GM12878 (cell line): ENCODE measurements around the gene STYXL1. TPM values are rescaled to one million over a fixed set of nuclear protein-coding genes. Genes with fewer than 3 reads are reported as not detected.
A peak's percentile ranks its signal among the peaks of the same experiment; 100 is the strongest.

Experiments used
- ATAC-seq: fragments of 200-7000 bp; cut with Tn5 transposase; 3 replicates; pipeline ENCODE4 v1.9.1; 2020; ENCODE audit warnings: mild to moderate bottlenecking, moderate library complexity
- BruUV-seq: library from RNA; stranded (reverse); fragments of 400-500 nt; replicated peaks from 2 replicates; lab custom pipeline; 2021; lab: Mats Ljungman, UMichigan
- CTCF ChIA-PET: fragments of 300-600 bp; sonication (Branson Sonifier 250); formaldehyde crosslinking; extraction: SDS; loops from one replicate; lab custom pipeline; 2021; ENCODE audit warnings: inconsistent platforms; lab: Yijun Ruan, JAX
- POLR2A ChIA-PET: fragments of 350-600 bp; formaldehyde crosslinking; extraction: SDS; loops from one replicate; lab custom pipeline; 2021; ENCODE audit warnings: inconsistent platforms; lab: Charles Lee
- RAD21 ChIA-PET: fragments of 300-600 bp; sonication (Branson Sonifier 250); formaldehyde crosslinking; loops from one replicate; lab custom pipeline; 2023; ENCODE audit warnings: antibody characterized with exemption; ENCODE audit not compliant: unreplicated experiment; lab: Charles Lee
- SMC1A ChIA-PET: fragments of 300-600 bp; sonication (Branson Sonifier 250); formaldehyde crosslinking; loops from one replicate; lab custom pipeline; 2023; ENCODE audit not compliant: unreplicated experiment, uncharacterized antibody; lab: Charles Lee
- DNase-seq: peaks from one replicate; pipeline ENCODE4 v3.0.0-alpha.2; 2011; ENCODE audit warnings: low read depth, low spot score
- FAIRE-seq: peaks from 3 replicates; lab custom pipeline; 2011; peaks lifted over from hg19 to GRCh38; lab: Jason Lieb, UNC
- H2AFZ ChIP-seq: 2 replicates; pipeline ENCODE4 v1.6.0; 2011; ENCODE audit warnings: low read depth, low read length, control low read depth; ENCODE audit not compliant: control insufficient read depth
- H3K27ac ChIP-seq: 2 replicates; pipeline ENCODE4 v1.5.1; 2011; ENCODE audit warnings: control low read depth; ENCODE audit not compliant: control insufficient read depth, insufficient read depth
- H3K27me3 ChIP-seq, 2 experiments: replicated peaks in 1 of 2; 2 replicates each; pipeline versions ENCODE4 v1.6.0 to v1.6.1; 2011; ENCODE audit warnings: low read length in 1 of 2; ENCODE audit not compliant: control insufficient read depth in 2 of 2, insufficient read depth in 2 of 2
- H3K36me3 ChIP-seq, 2 experiments: 2 replicates each; pipeline ENCODE4 v1.5.1; 2011; ENCODE audit warnings: low read length in 1 of 2; ENCODE audit not compliant: control insufficient read depth in 2 of 2, insufficient read depth in 2 of 2
- H3K4me1 ChIP-seq: 2 replicates; pipeline ENCODE4 v1.6.1; 2011; ENCODE audit warnings: mild to moderate bottlenecking, low read length, moderate library complexity, mixed read lengths; ENCODE audit not compliant: control insufficient read depth, insufficient read depth
- H3K4me2 ChIP-seq: 2 replicates; pipeline ENCODE4 v1.6.0; 2011; ENCODE audit warnings: control low read depth; ENCODE audit not compliant: control insufficient read depth, insufficient read depth
- H3K4me3 ChIP-seq: fragments of 200-600 bp; sonication (generic); 2 replicates; pipeline ENCODE4 v1.5.1; 2016
- H3K79me2 ChIP-seq: 2 replicates; pipeline ENCODE4 v1.6.0; 2011; ENCODE audit warnings: low read length; ENCODE audit not compliant: control insufficient read depth, insufficient read depth
- H3K9ac ChIP-seq: 2 replicates; pipeline ENCODE4 v1.8.0; 2011; ENCODE audit warnings: low read length, control low read depth, mixed read lengths; ENCODE audit not compliant: control insufficient read depth, insufficient read depth
- H3K9me3 ChIP-seq: replicated peaks from 3 replicates; pipeline ENCODE4 v1.5.1; 2011; ENCODE audit warnings: mild to moderate bottlenecking, low read length; ENCODE audit not compliant: control insufficient read depth, insufficient read depth
- H4K20me1 ChIP-seq: 2 replicates; pipeline ENCODE4 v1.6.0; 2011; ENCODE audit not compliant: control insufficient read depth, insufficient read depth
- ASH2L ChIP-seq: fragments of 300-600, 200-600 bp; sonication (generic); IDR thresholded peaks from 2 replicates; pipeline ENCODE4 v1.6.1; 2017; ENCODE audit warnings: low read depth, mild to moderate bottlenecking, borderline replicate concordance
- EGR1 ChIP-seq, 2 experiments: IDR thresholded peaks; 1 replicate in 1 of 2; 2 replicates in 1 of 2; pipeline ENCODE4 v1.6.1; 2011 to 2012; ENCODE audit warnings: low read depth in 2 of 2, low read length in 2 of 2, borderline replicate concordance in 1 of 2, mild to moderate bottlenecking in 1 of 2, moderate library complexity in 1 of 2
- ESRRA ChIP-seq: IDR thresholded peaks from 2 replicates; pipeline ENCODE4 v1.6.1; 2012; ENCODE audit warnings: mild to moderate bottlenecking, low read length, improper control_type of control experiment
- JUNB ChIP-seq: IDR thresholded peaks from 2 replicates; pipeline ENCODE4 v1.6.1; 2016; ENCODE audit warnings: antibody characterized with exemption, mild to moderate bottlenecking
- MAX ChIP-seq: IDR thresholded peaks from 2 replicates; pipeline ENCODE4 v1.6.1; 2012; ENCODE audit warnings: low read depth, low read length, improper control_type of control experiment
- MTA2 ChIP-seq: fragments of 450-650 bp; IDR thresholded peaks from 2 replicates; pipeline ENCODE4 v1.6.1; 2016; ENCODE audit warnings: low read depth, mild to moderate bottlenecking, moderate library complexity
- NBN ChIP-seq: fragments of 450-650 bp; IDR thresholded peaks from 2 replicates; pipeline ENCODE4 v1.6.1; 2016
- NFYB ChIP-seq: IDR thresholded peaks from 2 replicates; pipeline ENCODE4 v1.6.1; 2011; ENCODE audit warnings: low read depth, mild to moderate bottlenecking, low read length, improper control_type of control experiment, moderate library complexity; ENCODE audit not compliant: insufficient read depth
- RAD51 ChIP-seq: fragments of 450-650 bp; IDR thresholded peaks from 2 replicates; pipeline ENCODE4 v1.6.1; 2016; ENCODE audit warnings: moderate library complexity, mild to moderate bottlenecking, inconsistent platforms
- RB1 ChIP-seq: fragments of 450-650 bp; formaldehyde crosslinking; IDR thresholded peaks from 2 replicates; pipeline ENCODE4 v1.6.1; 2017; ENCODE audit warnings: mild to moderate bottlenecking, borderline replicate concordance
- SPI1 ChIP-seq: IDR thresholded peaks from 2 replicates; pipeline ENCODE4 v1.6.1; 2011; ENCODE audit warnings: low read depth, mild to moderate bottlenecking, low read length, moderate library complexity, borderline replicate concordance; ENCODE audit not compliant: insufficient read depth
- SREBF2 ChIP-seq: IDR thresholded peaks from 2 replicates; pipeline ENCODE4 v1.6.1; 2012; ENCODE audit warnings: mild to moderate bottlenecking, low read length
- TBL1XR1 ChIP-seq: IDR thresholded peaks from 2 replicates; pipeline ENCODE4 v1.6.1; 2012; ENCODE audit warnings: low read depth, low read length, improper control_type of control experiment
- WRNIP1 ChIP-seq: IDR thresholded peaks from 2 replicates; pipeline ENCODE4 v1.6.1; 2011; ENCODE audit warnings: low read depth, low read length, improper control_type of control experiment, borderline replicate concordance
- ZBED1 ChIP-seq: IDR thresholded peaks from 2 replicates; pipeline ENCODE4 v1.6.1; 2016; ENCODE audit warnings: borderline replicate concordance
- ZNF384 ChIP-seq: IDR thresholded peaks from 2 replicates; pipeline ENCODE4 v1.6.1; 2012; ENCODE audit warnings: low read depth, mild to moderate bottlenecking, low read length, improper control_type of control experiment, borderline replicate concordance
- WGBS: methylation state at CpG from one replicate; pipeline ENCODE4 v1.1.6; 2016; ENCODE audit warnings: low lambda C conversion rate; ENCODE audit not compliant: insufficient replicate concordance, insufficient coverage; ENCODE audit errors: missing lambda C conversion rate; 5-methylcytosine and 5-hydroxymethylcytosine counted together
- in situ Hi-C: fragments of 300-500 bp; cut with MboI; formaldehyde crosslinking; loops from 9 replicates; pipeline ENCODE4 v1.14.3; 2018; ENCODE audit warnings: mixed read lengths
- intact Hi-C: fragments of 100-400 bp; cut with micrococcal nuclease; formaldehyde crosslinking; loops from one replicate; pipeline ENCODE4 v1.14.2; 2022; ENCODE audit not compliant: unreplicated experiment
- polyA plus RNA-seq, 11 experiments: library from polyadenylated mRNA; depleted of rRNA in 4 of 11; unstranded in 6 of 11; stranded (reverse) in 5 of 11; fragments of >200 nt; fragmentation: Nextera tagmentation in 4 of 11; fragmentation: Illumina TruSeq in 1 of 11; extraction: Ambion mirVana in 4 of 11; extraction: Trizol in 1 of 11; gene quantifications; 1 replicate in 1 of 11; 2 replicates in 10 of 11; pipeline versions ENCODE4 v1.2.1 to v1.2.3, GENCODE V29; 2011 to 2016; ENCODE audit warnings: inconsistent platforms in 2 of 11, missing spikeins in 2 of 11, low read depth in 1 of 11
- total RNA-seq, 4 experiments: library from RNA; depleted of rRNA in 3 of 4; stranded (reverse); fragments of >200 nt in 3 of 4; fragmentation: Illumina TruSeq in 1 of 4; extraction: Trizol in 1 of 4; gene quantifications; 2 replicates each; pipeline versions ENCODE4 v1.2.1 to v1.2.3, GENCODE V29; 2013 to 2021
- TF ChIP-seq, protein P1 (sequence below): fragments of 450-650 bp; IDR thresholded peaks from 2 replicates; pipeline ENCODE4 v1.6.1; 2017; ENCODE audit warnings: mild to moderate bottlenecking, moderate library complexity
- TF ChIP-seq, protein P2 (sequence below): fragments of 450-650 bp; IDR thresholded peaks from 2 replicates; pipeline ENCODE4 v1.6.1; 2016; ENCODE audit warnings: mild to moderate bottlenecking, moderate library complexity, borderline replicate concordance

STYXL1 gene
- total and polyA plus RNA-seq, 10 of the 15 experiments (the other 5 are each of a cell fraction or from before 2014, with no cell fraction given): 18.4 to 65.9 (median 40.7) TPM

DNA sequence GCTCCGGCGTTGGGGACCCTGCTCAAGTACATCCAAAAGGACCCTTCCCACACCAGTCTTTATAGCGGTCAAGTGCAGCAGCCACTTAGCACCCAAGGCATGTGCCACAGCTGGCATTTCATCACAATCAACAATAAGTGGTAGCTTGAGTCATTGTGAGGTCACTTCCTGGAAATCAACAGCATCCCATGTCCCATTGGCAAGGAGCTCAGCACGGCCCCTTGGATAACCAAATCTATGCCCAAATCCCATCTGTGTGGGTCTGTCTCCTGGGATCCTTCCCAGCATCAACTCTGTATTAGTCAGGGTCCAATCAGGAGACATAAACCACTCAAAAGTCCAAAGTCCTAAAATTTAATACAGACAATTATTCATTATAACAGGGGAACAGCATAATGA lies 27.2 kb upstream of the STYXL1 start:
- intact Hi-C loops: no loop called here
- ChIA-PET CTCF (no interaction called here), SMC1A (no interaction called here), POLR2A (no interaction called here), RAD21 (no interaction called here)
- no TSS peak for BruUV-seq
- Histone ChIP-seq H3K36me3 (no peaks in the 10 kb centered on the region), H3K4me1 (no peaks in the 10 kb centered on the region), H3K27me3 (no peaks in the 10 kb centered on the region), H3K4me3 (no peak overlapping the region), H4K20me1 (no peaks in the 10 kb centered on the region), H3K4me2 (no peak overlapping the region), H3K9ac (no peak overlapping the region), H3K9me3 (no peaks in the 10 kb centered on the region; the same call in 2 of the 3 replicates), H2AFZ (no peak overlapping the region), H3K27ac (no peak overlapping the region), H3K79me2 (no peaks in the 10 kb centered on the region)
- 84% methylated on average over 4 of the region's 4 CpGs for WGBS
- in situ Hi-C loops: no loop called here
- no peak for ATAC-seq
- no peak for DNase-seq
- peak; percentile 56 for FAIRE-seq
- TF ChIP-seq NBN: no peak
- no peak for TF ChIP-seq EGR1 (IDR thresholded peaks at IDR 0.05; ENCODE audit: borderline replicate concordance in 1 of 2, low read depth in 2 of 2, low read length in 2 of 2)
- no peak for TF ChIP-seq SPI1
- TF ChIP-seq ZBED1: no peak
- no peak for TF ChIP-seq TBL1XR1
- TF ChIP-seq WRNIP1: no peak
- no peak for TF ChIP-seq ESRRA
- no peak for TF ChIP-seq ZNF384
- TF ChIP-seq SREBF2: no peak
- TF ChIP-seq, protein P1, sequence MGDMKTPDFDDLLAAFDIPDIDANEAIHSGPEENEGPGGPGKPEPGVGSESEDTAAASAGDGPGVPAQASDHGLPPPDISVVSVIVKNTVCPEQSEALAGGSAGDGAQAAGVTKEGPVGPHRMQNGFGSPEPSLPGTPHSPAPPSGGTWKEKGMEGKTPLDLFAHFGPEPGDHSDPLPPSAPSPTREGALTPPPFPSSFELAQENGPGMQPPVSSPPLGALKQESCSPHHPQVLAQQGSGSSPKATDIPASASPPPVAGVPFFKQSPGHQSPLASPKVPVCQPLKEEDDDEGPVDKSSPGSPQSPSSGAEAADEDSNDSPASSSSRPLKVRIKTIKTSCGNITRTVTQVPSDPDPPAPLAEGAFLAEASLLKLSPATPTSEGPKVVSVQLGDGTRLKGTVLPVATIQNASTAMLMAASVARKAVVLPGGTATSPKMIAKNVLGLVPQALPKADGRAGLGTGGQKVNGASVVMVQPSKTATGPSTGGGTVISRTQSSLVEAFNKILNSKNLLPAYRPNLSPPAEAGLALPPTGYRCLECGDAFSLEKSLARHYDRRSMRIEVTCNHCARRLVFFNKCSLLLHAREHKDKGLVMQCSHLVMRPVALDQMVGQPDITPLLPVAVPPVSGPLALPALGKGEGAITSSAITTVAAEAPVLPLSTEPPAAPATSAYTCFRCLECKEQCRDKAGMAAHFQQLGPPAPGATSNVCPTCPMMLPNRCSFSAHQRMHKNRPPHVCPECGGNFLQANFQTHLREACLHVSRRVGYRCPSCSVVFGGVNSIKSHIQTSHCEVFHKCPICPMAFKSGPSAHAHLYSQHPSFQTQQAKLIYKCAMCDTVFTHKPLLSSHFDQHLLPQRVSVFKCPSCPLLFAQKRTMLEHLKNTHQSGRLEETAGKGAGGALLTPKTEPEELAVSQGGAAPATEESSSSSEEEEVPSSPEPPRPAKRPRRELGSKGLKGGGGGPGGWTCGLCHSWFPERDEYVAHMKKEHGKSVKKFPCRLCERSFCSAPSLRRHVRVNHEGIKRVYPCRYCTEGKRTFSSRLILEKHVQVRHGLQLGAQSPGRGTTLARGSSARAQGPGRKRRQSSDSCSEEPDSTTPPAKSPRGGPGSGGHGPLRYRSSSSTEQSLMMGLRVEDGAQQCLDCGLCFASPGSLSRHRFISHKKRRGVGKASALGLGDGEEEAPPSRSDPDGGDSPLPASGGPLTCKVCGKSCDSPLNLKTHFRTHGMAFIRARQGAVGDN: no peak
- no peak for TF ChIP-seq RB1
- TF ChIP-seq, protein P2, sequence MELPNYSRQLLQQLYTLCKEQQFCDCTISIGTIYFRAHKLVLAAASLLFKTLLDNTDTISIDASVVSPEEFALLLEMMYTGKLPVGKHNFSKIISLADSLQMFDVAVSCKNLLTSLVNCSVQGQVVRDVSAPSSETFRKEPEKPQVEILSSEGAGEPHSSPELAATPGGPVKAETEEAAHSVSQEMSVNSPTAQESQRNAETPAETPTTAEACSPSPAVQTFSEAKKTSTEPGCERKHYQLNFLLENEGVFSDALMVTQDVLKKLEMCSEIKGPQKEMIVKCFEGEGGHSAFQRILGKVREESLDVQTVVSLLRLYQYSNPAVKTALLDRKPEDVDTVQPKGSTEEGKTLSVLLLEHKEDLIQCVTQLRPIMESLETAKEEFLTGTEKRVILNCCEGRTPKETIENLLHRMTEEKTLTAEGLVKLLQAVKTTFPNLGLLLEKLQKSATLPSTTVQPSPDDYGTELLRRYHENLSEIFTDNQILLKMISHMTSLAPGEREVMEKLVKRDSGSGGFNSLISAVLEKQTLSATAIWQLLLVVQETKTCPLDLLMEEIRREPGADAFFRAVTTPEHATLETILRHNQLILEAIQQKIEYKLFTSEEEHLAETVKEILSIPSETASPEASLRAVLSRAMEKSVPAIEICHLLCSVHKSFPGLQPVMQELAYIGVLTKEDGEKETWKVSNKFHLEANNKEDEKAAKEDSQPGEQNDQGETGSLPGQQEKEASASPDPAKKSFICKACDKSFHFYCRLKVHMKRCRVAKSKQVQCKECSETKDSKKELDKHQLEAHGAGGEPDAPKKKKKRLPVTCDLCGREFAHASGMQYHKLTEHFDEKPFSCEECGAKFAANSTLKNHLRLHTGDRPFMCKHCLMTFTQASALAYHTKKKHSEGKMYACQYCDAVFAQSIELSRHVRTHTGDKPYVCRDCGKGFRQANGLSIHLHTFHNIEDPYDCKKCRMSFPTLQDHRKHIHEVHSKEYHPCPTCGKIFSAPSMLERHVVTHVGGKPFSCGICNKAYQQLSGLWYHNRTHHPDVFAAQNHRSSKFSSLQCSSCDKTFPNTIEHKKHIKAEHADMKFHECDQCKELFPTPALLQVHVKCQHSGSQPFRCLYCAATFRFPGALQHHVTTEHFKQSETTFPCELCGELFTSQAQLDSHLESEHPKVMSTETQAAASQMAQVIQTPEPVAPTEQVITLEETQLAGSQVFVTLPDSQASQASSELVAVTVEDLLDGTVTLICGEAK: no peak
- no peak for TF ChIP-seq JUNB
- no peak for TF ChIP-seq RAD51
- no peak for TF ChIP-seq NFYB
- no peak for TF ChIP-seq ASH2L
- TF ChIP-seq MAX: no peak
- no peak for TF ChIP-seq MTA2
